Skeletal muscle tissue (tissue), 4 donors: ENCODE measurements around the gene JADE2. TPM values are rescaled to one million over a fixed set of nuclear protein-coding genes. Genes with fewer than 3 reads are reported as not detected.

ENCODE experiments used
- H3K27ac ChIP-seq: one replicate; pipeline ENCODE4 v1.7.0; 2013; ENCODE audit warnings: mild to moderate bottlenecking, low read depth, low read length, inconsistent platforms
- H3K27me3 ChIP-seq, 3 donors: one replicate each; pipeline ENCODE4 v1.7.0; 2013; ENCODE audit warnings: low read length in 3 of 3; ENCODE audit not compliant: control insufficient read depth in 3 of 3, insufficient read depth in 3 of 3
- H3K36me3 ChIP-seq, 3 donors: one replicate each; pipeline ENCODE4 v1.7.0; 2013; ENCODE audit warnings: low read length in 3 of 3; ENCODE audit not compliant: control insufficient read depth in 3 of 3, insufficient read depth in 3 of 3
- H3K4me1 ChIP-seq, 3 donors: one replicate each; pipeline ENCODE4 v1.7.0; 2013; ENCODE audit warnings: low read length in 3 of 3, mild to moderate bottlenecking in 3 of 3; ENCODE audit not compliant: control insufficient read depth in 3 of 3, insufficient read depth in 3 of 3
- H3K4me3 ChIP-seq, 3 donors: one replicate each; pipeline ENCODE4 v1.7.0; 2013; ENCODE audit warnings: low read length in 3 of 3
- H3K9ac ChIP-seq, 3 donors: one replicate each; pipeline ENCODE4 v1.7.0; 2013; ENCODE audit warnings: low read length in 3 of 3, mild to moderate bottlenecking in 3 of 3, moderate library complexity in 2 of 3, low read depth in 1 of 3
- H3K9me3 ChIP-seq, 3 donors: one replicate each; pipeline ENCODE4 v1.7.0; 2013; ENCODE audit warnings: low read length in 3 of 3; ENCODE audit not compliant: control insufficient read depth in 3 of 3
- total RNA-seq: library from RNA; depleted of rRNA; stranded (reverse); fragments of >200 nt; gene quantifications from one replicate; pipeline ENCODE4 v1.2.3, GENCODE V29; 2014
- donor health status: Osteomylitis.

Gene JADE2
- total RNA-seq: 1.6 TPM

DNA sequence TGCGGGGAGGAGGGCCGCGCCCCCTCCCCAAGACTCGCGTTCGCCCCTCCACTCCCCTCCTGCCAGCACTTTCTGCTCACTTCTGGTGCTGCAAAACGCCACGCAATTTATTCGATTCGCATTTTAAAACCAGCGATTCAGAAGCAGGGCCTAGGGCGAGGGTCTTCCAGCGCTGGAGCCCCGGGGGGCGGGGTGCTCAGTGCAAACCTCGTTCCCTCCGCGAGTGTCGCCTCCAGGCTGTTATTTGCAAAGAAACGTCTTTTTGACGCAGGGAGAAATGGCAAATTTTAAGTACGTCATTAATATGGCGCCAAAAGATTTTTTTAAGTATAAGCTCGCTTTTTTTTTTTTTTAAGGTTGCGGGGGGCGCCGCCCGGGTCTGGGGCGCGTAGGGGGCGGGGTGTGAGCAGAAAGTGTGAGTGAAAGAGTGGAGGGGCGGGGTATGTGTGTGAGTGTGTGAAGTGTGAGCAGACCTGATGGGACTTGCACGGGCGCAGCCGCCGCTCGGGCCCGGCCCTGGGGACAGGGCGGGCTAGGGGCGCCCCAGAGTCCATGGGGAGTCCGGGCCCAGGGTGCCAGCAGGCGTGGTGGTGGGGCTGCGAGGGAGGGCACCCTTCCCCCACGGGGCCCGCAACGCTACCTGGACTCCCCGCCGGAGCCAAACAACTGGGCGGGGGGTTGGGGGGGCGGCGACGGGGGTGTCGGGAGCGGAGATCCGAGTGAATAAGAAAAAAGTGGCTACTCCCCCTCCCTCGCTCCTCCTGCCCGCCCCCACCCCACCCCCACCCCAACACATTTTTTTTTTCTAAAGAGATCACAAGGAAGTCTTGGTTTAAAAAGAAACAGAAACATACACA lies at the start of gene JADE2:
JADE2 (plus strand) TSS at position 845 of the 857 bp plus-strand sequence. CDS start 10,188 bp downstream, outside the sequence.
- peaks cover 25 to 38% (median 36%) of the 10 kb centered on the region in 3 donors for H3K4me1 ChIP-seq
- H3K9me3 ChIP-seq: no peaks in the 10 kb centered on the region
- no peaks in the 10 kb centered on the region for H3K27me3 ChIP-seq
- peak within 1 kb of the TSS; percentile 97 for H3K27ac ChIP-seq
- peak within 1 kb of the TSS; percentile 88 to 89 (median 89) for H3K4me3 ChIP-seq
- no peaks in the 10 kb centered on the region for H3K36me3 ChIP-seq
- H3K9ac ChIP-seq: peak within 1 kb of the TSS; percentile 98 to 99 (median 99)

DNA sequence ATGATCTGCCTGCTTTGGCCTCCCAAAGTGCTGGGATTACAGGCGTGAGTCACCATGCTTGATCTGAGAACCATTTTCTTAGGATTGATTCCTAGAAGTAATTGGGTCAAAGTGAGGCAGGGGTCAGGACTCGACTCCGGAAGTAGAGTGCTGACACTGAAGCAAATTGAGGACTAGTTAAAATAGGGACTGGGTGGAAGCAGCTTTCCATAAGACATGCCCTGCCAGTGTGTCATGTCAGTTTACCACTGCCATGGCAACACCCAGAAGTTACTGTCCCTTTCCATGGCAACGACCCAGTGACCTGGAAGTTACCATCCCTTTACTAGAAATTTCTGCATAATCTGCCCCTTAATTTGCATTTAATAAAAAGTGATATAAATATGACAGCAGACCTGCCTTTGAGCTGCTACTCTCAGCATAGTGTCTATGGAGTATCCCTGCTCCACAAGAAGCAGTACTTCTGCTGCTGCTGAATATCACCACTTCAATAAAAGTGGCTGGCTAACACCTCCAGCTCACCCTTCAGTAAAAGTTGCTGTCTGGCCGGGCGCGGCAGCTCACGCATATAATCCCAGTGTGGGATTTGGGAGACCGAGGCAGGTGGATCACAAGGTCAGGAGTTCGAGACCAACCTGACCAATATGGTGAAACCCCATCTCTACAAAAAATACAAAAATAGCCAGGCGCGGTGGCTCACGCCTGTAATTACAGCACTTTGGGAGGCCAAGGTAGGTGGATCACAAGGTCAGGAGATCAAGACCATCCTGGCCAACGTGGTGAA lies 47.8 kb upstream of the JADE2 start:
- no peak overlapping the region for H3K9ac ChIP-seq
- no peaks in the 10 kb centered on the region for H3K4me1 ChIP-seq
- no peaks in the 10 kb centered on the region for H3K9me3 ChIP-seq
- no peak overlapping the region for H3K4me3 ChIP-seq
- H3K27me3 ChIP-seq: no peaks in the 10 kb centered on the region
- H3K27ac ChIP-seq: no peak overlapping the region
- no peaks in the 10 kb centered on the region for H3K36me3 ChIP-seq

DNA sequence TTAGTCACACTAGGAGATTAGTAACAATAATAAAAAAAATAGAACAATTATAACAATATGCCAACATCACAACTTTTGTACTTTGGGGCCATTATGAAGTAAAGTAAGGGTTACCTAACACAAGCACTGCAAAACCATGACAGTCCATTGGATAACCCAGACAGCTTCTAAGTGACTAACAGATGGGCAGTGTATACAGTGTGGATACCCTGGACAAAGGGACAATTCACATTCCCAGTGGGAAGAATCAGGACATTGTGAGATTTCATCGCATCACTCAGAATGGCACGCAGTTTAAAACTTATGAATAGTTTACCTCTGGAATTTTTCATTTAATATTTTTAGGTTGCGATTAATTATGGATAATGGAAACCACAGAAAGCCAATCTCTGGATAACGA lies 45.6 kb upstream of the JADE2 start:
- Histone ChIP-seq H3K27ac (no peak overlapping the region), H3K9ac (no peak overlapping the region), H3K9me3 (no peaks in the 10 kb centered on the region), H3K36me3 (no peaks in the 10 kb centered on the region), H3K4me1 (no peaks in the 10 kb centered on the region), H3K4me3 (no peak overlapping the region), H3K27me3 (no peaks in the 10 kb centered on the region)

DNA sequence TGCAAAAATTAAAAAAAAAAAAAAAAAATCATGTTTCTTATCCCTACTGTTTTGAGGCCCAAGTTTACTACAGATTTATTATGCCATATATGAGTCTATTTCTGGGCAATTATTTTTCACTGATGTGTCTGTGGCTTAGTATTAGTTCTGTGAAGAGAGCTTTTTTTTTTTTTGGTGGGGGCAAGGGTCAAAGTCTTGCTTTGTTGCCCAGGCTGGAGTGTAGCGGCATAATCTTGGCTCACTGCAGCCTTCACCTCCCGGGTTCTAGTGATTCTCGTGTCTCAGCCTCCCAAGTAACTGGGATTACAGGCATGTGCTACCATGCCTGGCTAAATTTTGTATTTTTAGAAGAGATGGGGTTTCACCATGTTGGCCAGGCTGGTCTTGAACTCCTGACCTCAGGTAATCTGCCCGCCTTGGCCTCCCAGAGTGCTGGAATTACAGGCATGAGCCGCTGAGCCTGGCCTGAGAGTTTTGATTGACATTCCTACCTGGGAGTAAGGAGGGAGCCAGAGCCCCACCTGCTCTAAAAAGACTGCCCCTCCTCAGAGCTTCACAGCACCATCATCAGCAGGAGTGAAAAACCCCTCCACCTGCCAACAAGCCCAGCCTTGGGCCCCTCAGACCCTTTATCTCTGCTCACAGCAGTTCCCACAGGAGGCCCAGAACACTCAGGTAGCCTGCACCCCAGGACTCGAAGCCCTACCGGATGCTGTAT lies 36.1 kb upstream of the JADE2 start:
- Histone ChIP-seq H3K4me1 (no peaks in the 10 kb centered on the region), H3K4me3 (no peak overlapping the region), H3K9me3 (no peaks in the 10 kb centered on the region), H3K27ac (no peak overlapping the region), H3K36me3 (no peaks in the 10 kb centered on the region), H3K27me3 (no peaks in the 10 kb centered on the region), H3K9ac (no peak overlapping the region)

DNA sequence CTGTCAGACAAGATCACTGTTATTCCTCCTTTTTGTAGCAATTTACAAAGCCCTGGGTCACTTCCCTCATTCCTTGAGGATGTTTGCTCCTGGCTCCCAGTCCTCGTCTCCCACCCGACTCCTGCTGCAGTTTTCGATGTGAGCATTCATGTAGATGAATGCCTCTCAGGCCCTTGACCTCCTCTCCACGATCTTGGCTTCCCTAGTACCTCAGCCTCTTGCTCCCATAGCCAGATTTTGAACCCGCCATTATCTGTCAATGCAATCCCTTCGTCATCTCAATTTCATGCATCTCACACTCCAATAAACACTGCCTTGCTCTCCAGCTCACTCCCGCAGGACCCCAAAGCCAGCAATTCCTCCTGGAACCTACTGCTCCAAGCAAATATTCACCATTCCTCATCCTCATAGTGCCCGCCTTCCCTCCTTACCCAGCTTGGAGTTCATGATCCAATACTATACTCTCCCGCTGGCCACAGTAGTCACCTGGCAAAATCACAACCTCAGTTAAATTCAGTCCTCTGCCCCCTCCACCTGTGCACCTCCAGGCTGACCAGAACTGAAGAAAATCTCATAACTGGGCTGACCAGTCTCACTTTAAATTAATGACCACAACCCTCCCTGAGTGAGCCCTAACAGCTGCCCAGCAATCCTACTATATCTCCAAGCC lies 35.1 kb upstream of the JADE2 start:
- Histone ChIP-seq H3K9ac (no peak overlapping the region), H3K27ac (no peak overlapping the region), H3K4me1 (no peaks in the 10 kb centered on the region), H3K27me3 (no peaks in the 10 kb centered on the region), H3K9me3 (no peaks in the 10 kb centered on the region), H3K4me3 (no peak overlapping the region), H3K36me3 (no peaks in the 10 kb centered on the region)

DNA sequence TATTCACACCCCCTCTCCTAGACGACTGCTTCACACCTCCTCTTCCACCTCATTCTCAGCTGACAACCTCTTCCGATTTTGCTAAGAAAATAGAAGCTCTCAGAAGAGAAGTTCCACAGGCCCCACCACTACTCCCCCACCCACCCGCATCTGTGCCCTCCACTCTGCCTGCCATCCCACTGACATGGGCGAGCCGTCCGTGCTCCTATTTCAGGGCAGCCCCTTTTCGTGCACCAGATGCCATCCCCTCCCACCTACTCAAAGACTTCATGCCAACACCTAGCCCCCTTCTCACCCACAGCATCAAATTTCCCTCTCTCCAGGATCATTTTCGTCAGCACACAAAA lies 34.6 kb upstream of the JADE2 start:
- no peaks in the 10 kb centered on the region for H3K27me3 ChIP-seq
- no peaks in the 10 kb centered on the region for H3K9me3 ChIP-seq
- H3K9ac ChIP-seq: no peak overlapping the region
- no peaks in the 10 kb centered on the region for H3K36me3 ChIP-seq
- no peak overlapping the region for H3K27ac ChIP-seq
- no peaks in the 10 kb centered on the region for H3K4me1 ChIP-seq
- H3K4me3 ChIP-seq: no peak overlapping the region

DNA sequence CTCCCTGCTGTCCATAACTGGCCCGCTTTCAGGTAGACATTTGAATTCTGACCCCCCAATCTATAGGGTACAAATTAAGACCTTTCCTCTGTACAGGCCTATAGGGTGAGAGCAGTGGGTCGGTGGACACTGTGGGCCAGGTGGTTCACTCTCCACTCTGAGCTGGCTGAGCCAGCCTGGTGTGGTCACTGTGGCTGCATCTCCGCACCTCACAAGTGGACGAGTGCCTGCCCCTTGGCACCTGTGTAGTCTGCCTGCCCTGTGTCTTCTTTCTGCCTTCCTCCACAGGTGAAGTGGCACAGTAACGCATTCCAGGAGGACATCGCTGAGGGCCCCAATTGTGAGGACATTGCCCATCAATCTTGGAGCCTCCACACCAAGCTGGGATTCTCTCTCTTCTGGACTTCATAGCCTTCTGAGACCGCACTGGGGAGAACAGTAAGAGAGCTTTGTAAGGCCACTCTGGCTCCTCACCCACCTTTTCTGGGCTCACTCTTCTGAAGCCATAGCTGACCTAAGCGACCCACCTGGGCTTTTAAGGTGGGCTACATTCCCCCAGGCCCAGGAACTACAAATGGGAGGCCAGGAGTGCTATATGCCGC lies 33.5 kb upstream of the JADE2 start:
- Histone ChIP-seq H3K9ac (no peak overlapping the region), H3K36me3 (no peaks in the 10 kb centered on the region), H3K9me3 (no peaks in the 10 kb centered on the region), H3K27me3 (no peaks in the 10 kb centered on the region), H3K27ac (no peak overlapping the region), H3K4me3 (no peak overlapping the region), H3K4me1 (no peaks in the 10 kb centered on the region)

DNA sequence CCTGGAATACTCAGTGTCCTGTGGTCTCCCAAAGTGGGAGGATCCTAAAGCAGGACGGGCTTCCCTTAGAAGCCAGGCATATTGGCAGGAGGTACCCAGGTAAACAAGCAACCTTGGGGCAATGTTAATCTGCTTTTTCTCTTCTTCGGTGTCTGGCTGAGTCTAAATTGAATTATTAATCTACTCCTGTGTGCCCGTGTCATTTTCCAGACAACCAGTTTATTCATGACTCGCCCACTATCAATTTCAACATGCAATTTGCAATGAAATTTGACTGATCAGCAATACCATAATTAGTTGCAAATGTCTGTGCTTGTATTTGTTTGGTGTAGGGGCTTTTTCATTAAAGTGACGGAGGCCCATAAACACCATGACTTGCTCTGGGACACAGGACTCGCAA lies 32.9 kb upstream of the JADE2 start:
- Histone ChIP-seq H3K9ac (no peak overlapping the region), H3K4me3 (no peak overlapping the region), H3K4me1 (no peaks in the 10 kb centered on the region)

DNA sequence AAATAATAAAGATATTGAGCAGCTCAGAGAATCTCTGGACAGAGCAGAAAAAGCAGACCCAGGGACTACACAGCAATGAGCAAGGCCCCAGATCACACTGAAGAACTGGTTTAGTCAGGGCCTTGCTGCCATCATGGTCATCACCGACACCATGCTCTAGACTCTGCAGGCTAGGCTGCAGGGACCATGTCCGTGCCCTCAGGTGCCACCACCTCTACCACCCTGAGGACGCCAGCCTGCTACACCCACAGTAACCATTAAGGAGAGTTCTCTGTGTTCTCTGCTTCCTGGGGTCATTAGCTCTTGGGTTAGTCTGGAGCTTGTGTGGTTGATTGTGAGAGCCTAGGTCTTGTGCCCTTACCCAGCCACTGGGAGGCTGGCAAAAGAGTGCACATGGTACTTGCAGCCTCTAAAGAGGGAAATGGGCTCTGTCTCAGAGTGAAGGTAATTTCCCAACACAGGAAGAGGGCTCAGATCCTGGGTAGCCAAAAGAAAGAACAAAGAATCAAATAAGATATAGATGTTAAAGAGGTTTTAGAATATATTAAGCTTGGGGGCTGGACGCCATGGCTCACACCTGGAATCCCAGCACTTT lies 31.9 kb upstream of the JADE2 start:
- Histone ChIP-seq H3K4me3 (no peak overlapping the region), H3K36me3 (no peaks in the 10 kb centered on the region), H3K9me3 (no peaks in the 10 kb centered on the region), H3K27ac (no peak overlapping the region), H3K27me3 (no peaks in the 10 kb centered on the region), H3K9ac (no peak overlapping the region), H3K4me1 (no peaks in the 10 kb centered on the region)

More for the DNA sequence above, 32.9 kb upstream of the JADE2 start:
- H3K9me3 ChIP-seq: no peaks in the 10 kb centered on the region
- no peaks in the 10 kb centered on the region for H3K36me3 ChIP-seq
- H3K27me3 ChIP-seq: no peaks in the 10 kb centered on the region
- no peak overlapping the region for H3K27ac ChIP-seq
